GM13977 (cell line): ENCODE data around the gene MYO1F.
A peak's percentile ranks its signal among the peaks of the same experiment; 100 is the strongest.

Source experiments
- DNase-seq: peaks from one replicate; pipeline ENCODE4 v3.0.0; 2012; ENCODE audit warnings: low spot score
- in situ Hi-C: fragments of 300-500 bp; cut with MboI; formaldehyde crosslinking; loops from one replicate; pipeline ENCODE4 v1.12.0; 2022; ENCODE audit warnings: low sequenced_read_pairs, low pct_unique_long_range_greater_than_20kb, mixed read lengths, inconsistent platforms; ENCODE audit not compliant: unreplicated experiment
- TF ChIP-seq, protein P1 (sequence below): IDR thresholded peaks from 2 replicates; pipeline ENCODE4 v1.5.1; 2012; ENCODE audit warnings: mild to moderate bottlenecking, control low read depth; ENCODE audit not compliant: insufficient read depth; ENCODE audit errors: extremely low read depth, missing control alignments

MYO1F gene

DNA sequence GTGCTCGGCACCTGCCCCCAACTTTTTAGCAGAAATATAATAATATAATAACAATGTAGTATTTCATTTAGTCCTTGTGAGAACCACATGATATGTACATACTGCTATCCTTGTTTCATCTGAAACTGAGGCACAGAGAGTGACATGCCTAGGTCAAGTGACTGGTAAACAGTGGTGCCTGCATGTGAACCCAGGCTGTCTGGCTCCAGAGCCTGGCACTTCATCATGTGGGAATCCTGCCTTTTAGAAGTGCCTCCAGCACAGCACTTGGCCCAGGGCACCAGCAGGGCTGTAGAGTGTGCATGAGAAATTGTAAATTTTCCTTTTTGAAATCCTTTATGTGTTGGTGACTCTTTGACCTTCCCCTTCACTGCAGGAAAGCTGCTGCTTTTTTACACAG, 102.2 kb downstream of the MYO1F start:
- in situ Hi-C loops: no loop called here
- no peak for DNase-seq
- TF ChIP-seq, protein P1, sequence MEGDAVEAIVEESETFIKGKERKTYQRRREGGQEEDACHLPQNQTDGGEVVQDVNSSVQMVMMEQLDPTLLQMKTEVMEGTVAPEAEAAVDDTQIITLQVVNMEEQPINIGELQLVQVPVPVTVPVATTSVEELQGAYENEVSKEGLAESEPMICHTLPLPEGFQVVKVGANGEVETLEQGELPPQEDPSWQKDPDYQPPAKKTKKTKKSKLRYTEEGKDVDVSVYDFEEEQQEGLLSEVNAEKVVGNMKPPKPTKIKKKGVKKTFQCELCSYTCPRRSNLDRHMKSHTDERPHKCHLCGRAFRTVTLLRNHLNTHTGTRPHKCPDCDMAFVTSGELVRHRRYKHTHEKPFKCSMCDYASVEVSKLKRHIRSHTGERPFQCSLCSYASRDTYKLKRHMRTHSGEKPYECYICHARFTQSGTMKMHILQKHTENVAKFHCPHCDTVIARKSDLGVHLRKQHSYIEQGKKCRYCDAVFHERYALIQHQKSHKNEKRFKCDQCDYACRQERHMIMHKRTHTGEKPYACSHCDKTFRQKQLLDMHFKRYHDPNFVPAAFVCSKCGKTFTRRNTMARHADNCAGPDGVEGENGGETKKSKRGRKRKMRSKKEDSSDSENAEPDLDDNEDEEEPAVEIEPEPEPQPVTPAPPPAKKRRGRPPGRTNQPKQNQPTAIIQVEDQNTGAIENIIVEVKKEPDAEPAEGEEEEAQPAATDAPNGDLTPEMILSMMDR: no peak

DNA sequence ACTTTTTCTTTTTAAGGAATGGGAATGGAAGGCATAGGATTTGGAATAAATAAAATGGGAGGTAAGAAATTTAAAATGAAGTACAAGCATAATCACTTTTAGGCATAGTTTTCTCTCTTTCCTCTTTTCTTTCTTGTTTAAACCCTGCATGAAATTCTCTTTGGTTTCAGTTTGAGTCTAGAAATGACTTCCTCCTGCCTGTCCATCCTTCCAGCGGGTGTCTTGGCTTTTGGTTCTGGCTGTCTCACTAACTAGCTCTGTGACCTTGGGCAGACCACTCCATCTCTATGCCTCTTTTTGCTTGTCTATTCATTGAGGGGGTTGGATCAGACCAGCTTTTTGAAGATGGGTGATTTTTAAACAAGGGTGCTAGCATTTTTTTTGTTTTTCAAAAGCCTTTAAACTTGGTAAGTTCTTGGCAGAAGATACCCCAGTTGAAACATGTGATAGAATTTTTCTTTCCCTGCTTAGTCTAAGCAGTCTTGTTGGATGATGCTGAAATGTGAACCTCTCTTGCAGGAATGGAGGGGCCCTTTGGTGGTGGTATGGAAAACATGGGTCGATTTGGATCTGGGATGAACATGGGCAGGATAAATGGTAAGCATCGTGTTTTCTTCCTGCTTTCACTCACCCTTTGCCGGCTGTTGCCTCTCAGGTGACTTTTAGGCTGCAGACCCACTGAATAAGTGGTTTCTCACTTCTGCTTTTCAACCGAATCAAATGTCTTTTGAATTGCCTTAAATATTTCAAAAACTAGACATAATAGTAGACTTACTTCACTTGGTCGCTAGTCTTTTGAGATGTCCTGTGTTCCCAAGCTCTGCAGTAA, 103.4 kb downstream of the MYO1F start:
- TF ChIP-seq, protein P1: no peak
- in situ Hi-C loops: no loop called here
- DNase-seq: peak; percentile 78
